OCI-LY7 (cell line): ENCODE measurements around the gene ADAMTSL2.

Experiments
- EZH2phosphoT487 ChIP-seq: fragments of 200-600 bp; sonication (generic); IDR thresholded peaks from 2 replicates; pipeline ENCODE4 v1.6.1; 2018; ENCODE audit warnings: low read depth, borderline replicate concordance, mild to moderate bottlenecking, mixed run types, antibody characterized with exemption, low read length, moderate library complexity, mixed read lengths
- TF ChIP-seq, protein P1 (sequence below): fragments of 200-600 bp; sonication (generic); conservative IDR thresholded peaks from 2 replicates; pipeline ENCODE4 v1.5.1; 2014; ENCODE audit warnings: mild to moderate bottlenecking, antibody characterized with exemption, low read length, moderate library complexity, mixed read lengths

DNA sequence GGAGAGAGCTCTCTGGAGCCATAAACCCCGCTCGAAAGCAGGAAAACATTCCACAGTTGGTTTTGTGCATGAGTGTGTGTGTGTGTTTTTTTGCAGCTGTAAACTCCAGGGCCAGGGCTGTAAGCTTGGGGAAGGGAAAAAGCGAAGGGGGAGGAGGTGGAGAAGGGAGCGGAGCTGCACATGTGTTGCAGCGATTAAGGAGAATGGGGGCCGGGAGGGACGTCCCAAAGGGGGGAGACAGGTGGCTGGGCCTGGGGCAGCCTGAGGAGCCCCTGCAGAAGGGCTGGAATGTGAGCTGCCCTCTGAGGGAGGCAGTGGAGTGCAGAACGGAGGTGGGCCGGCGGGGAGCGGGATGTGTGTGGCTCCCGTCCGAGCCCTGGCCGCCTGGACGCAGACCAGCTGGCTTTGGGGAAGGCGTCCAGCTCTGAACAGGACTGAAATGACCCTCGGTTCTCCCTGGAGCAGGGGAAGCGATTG is 7.0 kb upstream of the ADAMTSL2 start:
- TF ChIP-seq, protein P1, sequence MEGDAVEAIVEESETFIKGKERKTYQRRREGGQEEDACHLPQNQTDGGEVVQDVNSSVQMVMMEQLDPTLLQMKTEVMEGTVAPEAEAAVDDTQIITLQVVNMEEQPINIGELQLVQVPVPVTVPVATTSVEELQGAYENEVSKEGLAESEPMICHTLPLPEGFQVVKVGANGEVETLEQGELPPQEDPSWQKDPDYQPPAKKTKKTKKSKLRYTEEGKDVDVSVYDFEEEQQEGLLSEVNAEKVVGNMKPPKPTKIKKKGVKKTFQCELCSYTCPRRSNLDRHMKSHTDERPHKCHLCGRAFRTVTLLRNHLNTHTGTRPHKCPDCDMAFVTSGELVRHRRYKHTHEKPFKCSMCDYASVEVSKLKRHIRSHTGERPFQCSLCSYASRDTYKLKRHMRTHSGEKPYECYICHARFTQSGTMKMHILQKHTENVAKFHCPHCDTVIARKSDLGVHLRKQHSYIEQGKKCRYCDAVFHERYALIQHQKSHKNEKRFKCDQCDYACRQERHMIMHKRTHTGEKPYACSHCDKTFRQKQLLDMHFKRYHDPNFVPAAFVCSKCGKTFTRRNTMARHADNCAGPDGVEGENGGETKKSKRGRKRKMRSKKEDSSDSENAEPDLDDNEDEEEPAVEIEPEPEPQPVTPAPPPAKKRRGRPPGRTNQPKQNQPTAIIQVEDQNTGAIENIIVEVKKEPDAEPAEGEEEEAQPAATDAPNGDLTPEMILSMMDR, result no peak
- TF ChIP-seq EZH2phosphoT487, result no peak
